ENCODE measurements around the gene DNAH17.

Gene DNAH17

GRCh38 chr17:78577296-78577695, at the start of gene DNAH17:
DNAH17 (minus strand) TSS chr17:78577396; CDS start chr17:78575057, 2,339 bp downstream.
- no peak for ATAC-seq

- no peak for ATAC-seq
Measured at GRCh38 chr17:78624324-78625151, 47.3 kb upstream of the DNAH17 start.

GRCh38 chr17:78623541-78623940, 46.3 kb upstream of the DNAH17 start:
- no peak for ATAC-seq

GRCh38 chr17:78622491-78623265, 45.5 kb upstream of the DNAH17 start:
- no peak for ATAC-seq

- no peak for ATAC-seq
Measured at GRCh38 chr17:78621720-78622490, 44.7 kb upstream of the DNAH17 start.

GRCh38 chr17:78620099-78620498, 42.9 kb upstream of the DNAH17 start:
- no peak for ATAC-seq

- no peak for ATAC-seq
Measured at GRCh38 chr17:78619334-78619733, 42.1 kb upstream of the DNAH17 start.

- no peak for ATAC-seq
Measured at GRCh38 chr17:78618264-78619066, 41.3 kb upstream of the DNAH17 start.

GRCh38 chr17:78617511-78618061, 40.4 kb upstream of the DNAH17 start:
- ATAC-seq: no peak

GRCh38 chr17:78616946-78617345, 39.8 kb upstream of the DNAH17 start:
- no peak for ATAC-seq

GRCh38 chr17:78615631-78616030, 38.4 kb upstream of the DNAH17 start:
- ATAC-seq: no peak

GRCh38 chr17:78613416-78613815, 36.2 kb upstream of the DNAH17 start:
- ATAC-seq: no peak

- ATAC-seq: no peak
Measured at GRCh38 chr17:78611607-78612006, 34.4 kb upstream of the DNAH17 start.

GRCh38 chr17:78610951-78611511, 33.8 kb upstream of the DNAH17 start:
- no peak for ATAC-seq

- ATAC-seq: no peak
Measured at GRCh38 chr17:78609191-78609641, 32.0 kb upstream of the DNAH17 start.

- no peak for ATAC-seq
Measured at GRCh38 chr17:78608804-78609186, 31.6 kb upstream of the DNAH17 start.

GRCh38 chr17:78608122-78608803, 31.1 kb upstream of the DNAH17 start:
- no peak for ATAC-seq

GRCh38 chr17:78607038-78607437, 29.8 kb upstream of the DNAH17 start:
- no peak for ATAC-seq

GRCh38 chr17:78605886-78606285, 28.7 kb upstream of the DNAH17 start:
- no peak for ATAC-seq

GRCh38 chr17:78605429-78605828, 28.2 kb upstream of the DNAH17 start:
- no peak for ATAC-seq

GRCh38 chr17:78602246-78602645, 25.1 kb upstream of the DNAH17 start:
- ATAC-seq: no peak

Measured in activated CD4-positive, CD25-positive, alpha-beta regulatory T cell treated with anti-CD3 and anti-CD28 coated beads, Interleukin-2, amount 50 U/mL, for 24 hours (primary cell).